GM12878 (cell line): ENCODE measurements around the gene SLC12A7.

ENCODE experiments used
- CEBPB ChIP-seq, 2 experiments: fragments of 150-350 bp in 1 of 2; IDR thresholded peaks; 2 replicates each; pipeline ENCODE4 v1.6.1; 2012 to 2014; ENCODE audit warnings: low read depth in 2 of 2, low read length in 2 of 2, borderline replicate concordance in 1 of 2, inconsistent platforms in 1 of 2
- CREB1 ChIP-seq: IDR thresholded peaks from 2 replicates; pipeline ENCODE4 v1.6.1; 2012; ENCODE audit warnings: low read depth, mild to moderate bottlenecking, inconsistent platforms
- EP300 ChIP-seq, 2 experiments: fragments of 150-350 bp in 1 of 2; IDR thresholded peaks; 2 replicates each; pipeline ENCODE4 v1.6.1; 2011 to 2012; ENCODE audit warnings: low read depth in 2 of 2, low read length in 2 of 2, borderline replicate concordance in 1 of 2, improper control_type of control experiment in 1 of 2, inconsistent platforms in 1 of 2; ENCODE audit not compliant: control insufficient read depth in 1 of 2
- NR2C1 ChIP-seq: fragments of 450-650 bp; IDR thresholded peaks from 2 replicates; pipeline ENCODE4 v1.6.1; 2017; ENCODE audit warnings: antibody characterized with exemption, mild to moderate bottlenecking, moderate library complexity
- NRF1 ChIP-seq: conservative IDR thresholded peaks from 2 replicates; pipeline ENCODE4 v1.6.1; 2011; ENCODE audit warnings: mild to moderate bottlenecking, low read depth, low read length, improper control_type of control experiment
- POLR2A ChIP-seq: IDR thresholded peaks from 2 replicates; pipeline ENCODE4 v1.6.1; 2011; ENCODE audit warnings: low read depth, mild to moderate bottlenecking, low read length
- RFX5 ChIP-seq: IDR thresholded peaks from 2 replicates; pipeline ENCODE4 v1.6.1; 2011; ENCODE audit warnings: low read depth, low read length, improper control_type of control experiment
- WRNIP1 ChIP-seq: IDR thresholded peaks from 2 replicates; pipeline ENCODE4 v1.6.1; 2011; ENCODE audit warnings: low read depth, low read length, improper control_type of control experiment, borderline replicate concordance
- TF ChIP-seq, protein P1 (sequence below): IDR thresholded peaks from 2 replicates; pipeline ENCODE4 v1.6.1; 2012; ENCODE audit warnings: low read depth, low read length, improper control_type of control experiment
- TF ChIP-seq, protein P2 (sequence below): fragments of 450-650 bp; IDR thresholded peaks from 2 replicates; pipeline ENCODE4 v1.6.1; 2017; ENCODE audit warnings: antibody characterized with exemption, mild to moderate bottlenecking, moderate library complexity

DNA sequence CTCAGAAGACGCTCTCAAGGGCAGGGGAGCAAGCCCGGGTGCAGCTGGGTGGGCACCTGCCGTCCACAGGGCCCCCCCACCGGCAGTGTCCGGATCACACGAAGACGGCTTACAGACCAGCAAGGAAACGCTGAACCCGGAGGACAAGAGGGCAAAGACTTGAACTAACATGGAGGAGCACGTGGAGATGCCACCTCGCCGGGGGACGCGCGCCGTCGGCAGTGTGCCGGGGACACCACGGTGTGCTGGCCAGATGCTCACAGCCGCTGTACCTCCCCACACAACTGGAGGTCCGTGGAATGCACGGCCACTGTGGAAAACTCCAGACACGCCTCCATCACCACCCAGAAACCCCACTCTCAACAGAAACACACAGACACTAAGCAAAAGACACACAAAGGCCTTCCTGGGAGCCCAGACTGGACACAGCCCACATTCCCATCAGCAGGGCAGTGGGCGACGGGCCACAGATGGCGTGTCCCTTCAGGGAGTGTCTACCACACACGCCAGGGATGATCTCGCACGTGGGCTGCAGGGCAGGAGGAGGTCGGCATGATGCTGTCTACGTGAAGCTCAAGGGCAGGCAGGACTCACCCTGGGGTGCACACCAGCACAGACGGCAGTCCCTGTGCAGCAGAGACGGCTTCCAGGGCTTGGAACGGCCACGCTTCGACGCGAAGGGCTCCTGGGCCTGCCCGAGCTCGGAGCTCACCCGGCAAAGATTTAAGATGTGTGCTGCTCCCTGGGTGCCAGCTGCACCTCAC, 8.6 kb upstream of the SLC12A7 start:
- TF ChIP-seq POLR2A (no peak), EP300 (IDR thresholded peaks at IDR 0.05; ENCODE audit: borderline replicate concordance in 1 of 2, control insufficient read depth in 1 of 2, low read depth in 2 of 2, low read length in 2 of 2) (no peak), CREB1 (no peak), NRF1 (no peak), RFX5 (no peak), NR2C1 (no peak), WRNIP1 (no peak), CEBPB (IDR thresholded peaks at IDR 0.05; ENCODE audit: borderline replicate concordance in 1 of 2, low read depth in 2 of 2, low read length in 2 of 2) (no peak)
- TF ChIP-seq, protein P1, sequence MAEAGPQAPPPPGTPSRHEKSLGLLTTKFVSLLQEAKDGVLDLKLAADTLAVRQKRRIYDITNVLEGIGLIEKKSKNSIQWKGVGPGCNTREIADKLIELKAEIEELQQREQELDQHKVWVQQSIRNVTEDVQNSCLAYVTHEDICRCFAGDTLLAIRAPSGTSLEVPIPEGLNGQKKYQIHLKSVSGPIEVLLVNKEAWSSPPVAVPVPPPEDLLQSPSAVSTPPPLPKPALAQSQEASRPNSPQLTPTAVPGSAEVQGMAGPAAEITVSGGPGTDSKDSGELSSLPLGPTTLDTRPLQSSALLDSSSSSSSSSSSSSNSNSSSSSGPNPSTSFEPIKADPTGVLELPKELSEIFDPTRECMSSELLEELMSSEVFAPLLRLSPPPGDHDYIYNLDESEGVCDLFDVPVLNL, result no peak
- TF ChIP-seq, protein P2, sequence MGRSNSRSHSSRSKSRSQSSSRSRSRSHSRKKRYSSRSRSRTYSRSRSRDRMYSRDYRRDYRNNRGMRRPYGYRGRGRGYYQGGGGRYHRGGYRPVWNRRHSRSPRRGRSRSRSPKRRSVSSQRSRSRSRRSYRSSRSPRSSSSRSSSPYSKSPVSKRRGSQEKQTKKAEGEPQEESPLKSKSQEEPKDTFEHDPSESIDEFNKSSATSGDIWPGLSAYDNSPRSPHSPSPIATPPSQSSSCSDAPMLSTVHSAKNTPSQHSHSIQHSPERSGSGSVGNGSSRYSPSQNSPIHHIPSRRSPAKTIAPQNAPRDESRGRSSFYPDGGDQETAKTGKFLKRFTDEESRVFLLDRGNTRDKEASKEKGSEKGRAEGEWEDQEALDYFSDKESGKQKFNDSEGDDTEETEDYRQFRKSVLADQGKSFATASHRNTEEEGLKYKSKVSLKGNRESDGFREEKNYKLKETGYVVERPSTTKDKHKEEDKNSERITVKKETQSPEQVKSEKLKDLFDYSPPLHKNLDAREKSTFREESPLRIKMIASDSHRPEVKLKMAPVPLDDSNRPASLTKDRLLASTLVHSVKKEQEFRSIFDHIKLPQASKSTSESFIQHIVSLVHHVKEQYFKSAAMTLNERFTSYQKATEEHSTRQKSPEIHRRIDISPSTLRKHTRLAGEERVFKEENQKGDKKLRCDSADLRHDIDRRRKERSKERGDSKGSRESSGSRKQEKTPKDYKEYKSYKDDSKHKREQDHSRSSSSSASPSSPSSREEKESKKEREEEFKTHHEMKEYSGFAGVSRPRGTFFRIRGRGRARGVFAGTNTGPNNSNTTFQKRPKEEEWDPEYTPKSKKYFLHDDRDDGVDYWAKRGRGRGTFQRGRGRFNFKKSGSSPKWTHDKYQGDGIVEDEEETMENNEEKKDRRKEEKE, result no peak
